Loucy (cell line): ENCODE measurements around the gene SPACDR.

ENCODE experiments used
- CTCF ChIP-seq: fragments of 200-600 bp; sonication (generic); conservative IDR thresholded peaks from 2 replicates; pipeline ENCODE4 v1.5.1; 2014; ENCODE audit warnings: mild to moderate bottlenecking, antibody characterized with exemption, low read length
- EZH2phosphoT487 ChIP-seq: fragments of 200-600 bp; IDR thresholded peaks from 2 replicates; pipeline ENCODE4 v1.6.1; 2018; ENCODE audit warnings: antibody characterized with exemption, mild to moderate bottlenecking, moderate library complexity, borderline replicate concordance

- no peak for TF ChIP-seq CTCF
- TF ChIP-seq EZH2phosphoT487 = no peak
Measured at GRCh38 chr7:100432053-100432452, 32.0 kb downstream of the SPACDR start.
